Brain microvascular endothelial cell (primary cell): ENCODE results near the gene CCDC90B.

Source experiments
- DNase-seq: peaks from one replicate; pipeline ENCODE4 v3.0.0-alpha.2; 2020
- H3K27ac ChIP-seq: fragments of 250-450 bp; sonication (Bioruptor Pico); 2 replicates; pipeline ENCODE4 v1.5.1; 2020; ENCODE audit warnings: mild to moderate bottlenecking, moderate library complexity
- H3K27me3 ChIP-seq: fragments of 250-450 bp; sonication (Bioruptor Pico); replicated peaks from 2 replicates; pipeline ENCODE4 v1.5.1; 2020; ENCODE audit warnings: mild to moderate bottlenecking
- H3K36me3 ChIP-seq: fragments of 250-450 bp; sonication (Bioruptor Pico); replicated peaks from 2 replicates; pipeline ENCODE4 v1.5.1; 2020; ENCODE audit warnings: mild to moderate bottlenecking
- H3K4me3 ChIP-seq: 2 replicates; pipeline ENCODE4 v1.5.1; 2011; ENCODE audit warnings: low read depth, mild to moderate bottlenecking, control low read depth, low read length, moderate library complexity
- CTCF ChIP-seq: IDR thresholded peaks from 2 replicates; pipeline ENCODE4 v1.5.1; 2011; ENCODE audit warnings: low read depth, mild to moderate bottlenecking, moderate library complexity, low read length, control low read depth, inconsistent platforms; ENCODE audit errors: missing control alignments
- in situ Hi-C: cut with HindIII; loops from 2 replicates; pipeline ENCODE4 v1.10.0; 2017; ENCODE audit warnings: low sequenced_read_pairs, low pct_ligation_motif_present

CCDC90B gene

GRCh38 chr11:83259559-83259958 lies 26.6 kb downstream of the CCDC90B start:
- no peak for TF ChIP-seq CTCF
- Histone ChIP-seq H3K36me3 (peaks cover 19% of the 10 kb centered on the region), H3K27me3 (no peaks in the 10 kb centered on the region), H3K27ac (no peak overlapping the region), H3K4me3 (no peak overlapping the region)
- no peak for DNase-seq
- in situ Hi-C loops: no loop called here

- in situ Hi-C loops: no loop called here
- no peak overlapping the region for H3K4me3 ChIP-seq
- DNase-seq: peak; percentile 76
- H3K36me3 ChIP-seq: peaks cover 10% of the 10 kb centered on the region
- H3K27ac ChIP-seq: peak overlapping the region; percentile 20
- no peak for TF ChIP-seq CTCF
- no peaks in the 10 kb centered on the region for H3K27me3 ChIP-seq
Measured at GRCh38 chr11:83257761-83258168, 28.4 kb downstream of the CCDC90B start.

- no peak for DNase-seq
- no peaks in the 10 kb centered on the region for H3K27me3 ChIP-seq
- no peak for TF ChIP-seq CTCF
- no peak overlapping the region for H3K27ac ChIP-seq
- in situ Hi-C loops: no loop called here
- peaks cover 8% of the 10 kb centered on the region for H3K36me3 ChIP-seq
- H3K4me3 ChIP-seq: no peak overlapping the region
Measured at GRCh38 chr11:83256602-83257340, 29.4 kb downstream of the CCDC90B start.

- no peak overlapping the region for H3K4me3 ChIP-seq
- in situ Hi-C loops: no loop called here
- H3K27me3 ChIP-seq: no peaks in the 10 kb centered on the region
- no peak for TF ChIP-seq CTCF
- H3K36me3 ChIP-seq: peaks cover 3% of the 10 kb centered on the region
- H3K27ac ChIP-seq: no peak overlapping the region
- no peak for DNase-seq
Measured at GRCh38 chr11:83255366-83255765, 30.8 kb downstream of the CCDC90B start.

GRCh38 chr11:83252941-83253340 lies 33.2 kb downstream of the CCDC90B start:
- H3K36me3 ChIP-seq: no peaks in the 10 kb centered on the region
- H3K27me3 ChIP-seq: no peaks in the 10 kb centered on the region
- in situ Hi-C loops: no loop called here
- no peak overlapping the region for H3K4me3 ChIP-seq
- no peak for TF ChIP-seq CTCF
- H3K27ac ChIP-seq: no peak overlapping the region
- DNase-seq: no peak

GRCh38 chr11:83252266-83252665 lies 33.9 kb downstream of the CCDC90B start:
- Histone ChIP-seq H3K36me3 (no peaks in the 10 kb centered on the region), H3K4me3 (no peak overlapping the region), H3K27me3 (no peaks in the 10 kb centered on the region), H3K27ac (no peak overlapping the region)
- in situ Hi-C loops: no loop called here
- no peak for DNase-seq
- TF ChIP-seq CTCF: no peak
